Endothelial cell of umbilical vein (primary cell): ENCODE results near the gene HBS1L. TPM values are rescaled to one million over a fixed set of nuclear protein-coding genes. Genes with fewer than 3 reads are reported as not detected.

Source experiments
- BruUV-seq: library from RNA; stranded (reverse); fragments of 400-500 nt; replicated peaks from 2 replicates; lab custom pipeline; 2021; lab: Mats Ljungman, UMichigan
- CTCF ChIA-PET: fragments of 300-600, 350-600 bp; sonication (Branson Sonifier 250); formaldehyde crosslinking; loops from one replicate; lab custom pipeline; 2021; ENCODE audit warnings: antibody characterized with exemption, inconsistent platforms; lab: Charles Lee
- POLR2A ChIA-PET: fragments of 300-600, 350-600 bp; sonication (Branson Sonifier 250); formaldehyde crosslinking; loops from one replicate; lab custom pipeline; 2021; ENCODE audit warnings: antibody characterized with exemption, inconsistent platforms; lab: Charles Lee
- DNase-seq: peaks from one replicate; pipeline ENCODE4 v3.0.0-alpha.2; 2011; ENCODE audit warnings: low read depth, low spot score
- FAIRE-seq: peaks from 2 replicates; lab custom pipeline; 2011; peaks lifted over from hg19 to GRCh38; lab: Jason Lieb, UNC
- H2AFZ ChIP-seq: 2 replicates; pipeline ENCODE4 v1.6.0; 2012; ENCODE audit warnings: low read depth, low read length, control low read depth, inconsistent platforms
- H3K27ac ChIP-seq: 2 replicates; pipeline ENCODE4 v1.5.1; 2011; ENCODE audit warnings: low read depth, mild to moderate bottlenecking, control low read depth, low read length, moderate library complexity; ENCODE audit not compliant: insufficient read depth
- H3K27me3 ChIP-seq, 2 experiments: 2 replicates each; pipeline versions ENCODE4 v1.6.0 to v1.6.1; 2011; ENCODE audit warnings: low read length in 2 of 2, mixed read lengths in 1 of 2; ENCODE audit not compliant: control insufficient read depth in 2 of 2, insufficient read depth in 2 of 2
- H3K36me3 ChIP-seq, 2 experiments: 2 replicates in 1 of 2; 3 replicates in 1 of 2; pipeline ENCODE4 v1.5.1; 2011; ENCODE audit warnings: low read length in 2 of 2, mild to moderate bottlenecking in 1 of 2, moderate library complexity in 1 of 2; ENCODE audit not compliant: control insufficient read depth in 2 of 2, insufficient read depth in 2 of 2; ENCODE audit errors: extremely low read depth in 1 of 2
- H3K4me1 ChIP-seq: 3 replicates; pipeline ENCODE4 v1.5.1; 2011; ENCODE audit warnings: mild to moderate bottlenecking, low read length; ENCODE audit not compliant: control insufficient read depth, insufficient read depth; ENCODE audit errors: extremely low read depth
- H3K4me2 ChIP-seq: 2 replicates; pipeline ENCODE4 v1.6.1; 2011; ENCODE audit warnings: low read length, control low read depth, mixed read lengths; ENCODE audit not compliant: insufficient read depth
- H3K4me3 ChIP-seq, 3 experiments: fragments of 200-600 bp in 1 of 3; sonication (generic), shearing (Covaris generic) in 1 of 3; replicated peaks in 1 of 3; 2 replicates each; pipeline ENCODE4 v1.5.1; 2011 to 2016; ENCODE audit warnings: control low read depth in 3 of 3, low read length in 3 of 3, mild to moderate bottlenecking in 2 of 3, inconsistent platforms in 1 of 3, low read depth in 1 of 3, moderate library complexity in 1 of 3; ENCODE audit not compliant: insufficient read depth in 1 of 3
- H3K79me2 ChIP-seq: 2 replicates; pipeline ENCODE4 v1.6.0; 2012; ENCODE audit warnings: low read length, inconsistent platforms; ENCODE audit not compliant: control insufficient read depth, insufficient read depth
- H3K9ac ChIP-seq: replicated peaks from 2 replicates; pipeline ENCODE3; 2011; ENCODE audit warnings: low read length, control low read depth; ENCODE audit not compliant: insufficient read depth; ENCODE audit errors: extremely low read depth
- H3K9me1 ChIP-seq: replicated peaks from 3 replicates; pipeline ENCODE4 v1.6.0; 2011; ENCODE audit warnings: mild to moderate bottlenecking, low read length; ENCODE audit not compliant: control insufficient read depth, insufficient read depth; ENCODE audit errors: extremely low read depth
- H3K9me3 ChIP-seq: replicated peaks from 2 replicates; pipeline ENCODE4 v1.5.1; 2012; ENCODE audit warnings: low read length, inconsistent platforms; ENCODE audit not compliant: control insufficient read depth, insufficient read depth
- H4K20me1 ChIP-seq: replicated peaks from 2 replicates; pipeline ENCODE3; 2011; ENCODE audit warnings: mild to moderate bottlenecking, low read length; ENCODE audit not compliant: control insufficient read depth, insufficient read depth; ENCODE audit errors: extremely low read depth
- EZH2 ChIP-seq: IDR thresholded peaks from 2 replicates; pipeline ENCODE4 v1.6.1; 2012; ENCODE audit warnings: borderline replicate concordance, low read depth, mild to moderate bottlenecking, moderate library complexity, low read length, inconsistent platforms; ENCODE audit not compliant: severe bottlenecking
- FOS ChIP-seq: IDR thresholded peaks from 2 replicates; pipeline ENCODE4 v1.6.1; 2011; ENCODE audit warnings: mild to moderate bottlenecking, low read length, moderate library complexity, borderline replicate concordance; ENCODE audit not compliant: insufficient read depth
- GATA2 ChIP-seq: IDR thresholded peaks from 2 replicates; pipeline ENCODE4 v1.7.0; 2011; ENCODE audit warnings: low read depth, mild to moderate bottlenecking, moderate library complexity, mixed read lengths, low read length; ENCODE audit not compliant: insufficient read length, insufficient read depth
- JUN ChIP-seq: IDR thresholded peaks from 2 replicates; pipeline ENCODE4 v1.6.1; 2011; ENCODE audit warnings: borderline replicate concordance, low read depth; ENCODE audit not compliant: insufficient read length, insufficient read depth
- MAX ChIP-seq: IDR thresholded peaks from 2 replicates; pipeline ENCODE4 v1.6.1; 2011; ENCODE audit not compliant: insufficient read depth, insufficient read length
- MYC ChIP-seq: IDR thresholded peaks from one replicate; pipeline ENCODE4 v1.6.1; 2011; ENCODE audit warnings: mild to moderate bottlenecking, low read depth, low read length
- POLR2A ChIP-seq: IDR thresholded peaks from 2 replicates; pipeline ENCODE4 v1.6.1; 2012; ENCODE audit warnings: low read depth, mild to moderate bottlenecking, control low read depth, low read length
- POLR2AphosphoS5 ChIP-seq: IDR thresholded peaks from 2 replicates; pipeline ENCODE4 v1.6.1; 2012; ENCODE audit warnings: low read depth, mild to moderate bottlenecking, control low read depth, low read length, moderate library complexity; ENCODE audit not compliant: insufficient read depth
- dilution Hi-C: fragments of 300-500 bp; cut with MboI; formaldehyde crosslinking; loops from one replicate; pipeline ENCODE4 v1.15.0; 2019; ENCODE audit warnings: low sequenced_read_pairs; ENCODE audit not compliant: extremely low pct_ligation_motif_present
- intact Hi-C: fragments of 100-400 bp; cut with micrococcal nuclease; formaldehyde crosslinking; loops from one replicate; pipeline ENCODE4 v1.10.0; 2022
- polyA plus RNA-seq, 4 experiments: library from polyadenylated mRNA; depleted of rRNA in 3 of 4; stranded (reverse) in 3 of 4; unstranded in 1 of 4; fragments of >200 nt; gene quantifications; 2 replicates each; pipeline versions ENCODE4 v1.2.1 to v1.2.3, GENCODE V29; 2011 to 2012; ENCODE audit warnings: missing spikeins in 1 of 4
- total RNA-seq: library from RNA; stranded (reverse); gene quantifications from 2 replicates; pipeline ENCODE4 v1.2.3, GENCODE V29; 2021
- TF ChIP-seq, protein P1 (sequence below), 2 donors: IDR thresholded peaks; 1 replicate in 1 of 2; 2 replicates in 1 of 2; pipeline ENCODE4 v1.5.1; 2011; ENCODE audit warnings: low read length in 2 of 2, mild to moderate bottlenecking in 2 of 2, moderate library complexity in 2 of 2, control low read depth in 1 of 2, inconsistent platforms in 1 of 2, low read depth in 1 of 2; ENCODE audit not compliant: insufficient read depth in 1 of 2; ENCODE audit errors: extremely low read depth in 1 of 2

The HBS1L gene
- total and polyA plus RNA-seq, 2 donors (not counting 3 experiments of a cell fraction or from before 2014, with no cell fraction given), result 23.7 to 74.6 TPM

GRCh38 chr6:135038335-135038734 lies 16.3 kb downstream of the HBS1L start:
- no TSS peak for BruUV-seq
- H4K20me1 ChIP-seq, result peaks cover 3% of the 10 kb centered on the region
- no peak overlapping the region for H3K9ac ChIP-seq
- intact Hi-C loops (no loop called here), dilution Hi-C loops (no loop called here)
- CTCF ChIA-PET, result no interaction called here
- H3K9me1 ChIP-seq, result no peaks in the 10 kb centered on the region
- peaks cover 3 to 11% of the 10 kb centered on the region in 2 experiments for H3K36me3 ChIP-seq
- DNase-seq (no peak), FAIRE-seq (no peak)
- no peaks in the 10 kb centered on the region for H3K4me1 ChIP-seq
- H2AFZ ChIP-seq, result no peak overlapping the region
- TF ChIP-seq EZH2 (no peak), POLR2A (no peak), GATA2 (no peak), JUN (no peak), FOS (no peak), POLR2AphosphoS5 (no peak), MAX (no peak), MYC (no peak)
- TF ChIP-seq, protein P1, sequence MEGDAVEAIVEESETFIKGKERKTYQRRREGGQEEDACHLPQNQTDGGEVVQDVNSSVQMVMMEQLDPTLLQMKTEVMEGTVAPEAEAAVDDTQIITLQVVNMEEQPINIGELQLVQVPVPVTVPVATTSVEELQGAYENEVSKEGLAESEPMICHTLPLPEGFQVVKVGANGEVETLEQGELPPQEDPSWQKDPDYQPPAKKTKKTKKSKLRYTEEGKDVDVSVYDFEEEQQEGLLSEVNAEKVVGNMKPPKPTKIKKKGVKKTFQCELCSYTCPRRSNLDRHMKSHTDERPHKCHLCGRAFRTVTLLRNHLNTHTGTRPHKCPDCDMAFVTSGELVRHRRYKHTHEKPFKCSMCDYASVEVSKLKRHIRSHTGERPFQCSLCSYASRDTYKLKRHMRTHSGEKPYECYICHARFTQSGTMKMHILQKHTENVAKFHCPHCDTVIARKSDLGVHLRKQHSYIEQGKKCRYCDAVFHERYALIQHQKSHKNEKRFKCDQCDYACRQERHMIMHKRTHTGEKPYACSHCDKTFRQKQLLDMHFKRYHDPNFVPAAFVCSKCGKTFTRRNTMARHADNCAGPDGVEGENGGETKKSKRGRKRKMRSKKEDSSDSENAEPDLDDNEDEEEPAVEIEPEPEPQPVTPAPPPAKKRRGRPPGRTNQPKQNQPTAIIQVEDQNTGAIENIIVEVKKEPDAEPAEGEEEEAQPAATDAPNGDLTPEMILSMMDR (IDR thresholded peaks at IDR 0.05; ENCODE audit: extremely low read depth in 1 of 2, insufficient read depth in 1 of 2, low read depth in 1 of 2, low read length in 2 of 2), result no peak
- no peaks in the 10 kb centered on the region for H3K9me3 ChIP-seq
- H3K79me2 ChIP-seq, result peaks cover 17% of the 10 kb centered on the region
- no peak overlapping the region for H3K4me3 ChIP-seq
- H3K27ac ChIP-seq, result no peak overlapping the region
- H3K27me3 ChIP-seq, result no peaks in the 10 kb centered on the region
- H3K4me2 ChIP-seq, result no peak overlapping the region
- POLR2A ChIA-PET, result no interaction called here
